B cell (primary cell): ENCODE data around the gene H19. TPM values are rescaled to one million over a fixed set of nuclear protein-coding genes. Genes with fewer than 3 reads are reported as not detected.

Source experiments
- ATAC-seq: fragments of 200-7000 bp; cut with Tn5 transposase; one replicate; pipeline ENCODE4 v1.10.0; 2021; ENCODE audit warnings: low read depth, mild to moderate bottlenecking, moderate number of reproducible peaks, moderate library complexity
- CTCF ChIA-PET: fragments of 350-600 bp; sonication (Branson Sonifier 250); formaldehyde crosslinking; loops from one replicate; lab custom pipeline; 2021; ENCODE audit warnings: antibody characterized with exemption, inconsistent platforms; lab: Charles Lee
- POLR2A ChIA-PET: fragments of 350-600 bp; sonication (Branson Sonifier 250); formaldehyde crosslinking; loops from one replicate; lab custom pipeline; 2021; ENCODE audit warnings: antibody characterized with exemption; lab: Charles Lee
- DNase-seq: peaks from one replicate; pipeline ENCODE4 v3.0.0; 2013
- H2AFZ ChIP-seq: 2 replicates; pipeline ENCODE4 v1.6.1; 2012; ENCODE audit warnings: mild to moderate bottlenecking, low read depth, low read length; ENCODE audit not compliant: insufficient read depth, poor library complexity, severe bottlenecking
- H3K27ac ChIP-seq, 2 donors: 1 replicate in 1 of 2; 2 replicates in 1 of 2; pipeline ENCODE4 v1.5.1; 2012 to 2013; ENCODE audit warnings: low read length in 2 of 2, mild to moderate bottlenecking in 2 of 2, moderate library complexity in 1 of 2
- H3K27me3 ChIP-seq, 4 experiments: fragments of 200-600 bp in 1 of 4; sonication (generic) in 1 of 4; replicated peaks in 1 of 4; 1 replicate in 2 of 4; 2 replicates in 2 of 4; pipeline versions ENCODE4 v1.6.1 to v1.7.0; 2013 to 2016; ENCODE audit warnings: low read length in 3 of 4, mild to moderate bottlenecking in 2 of 4, mixed read lengths in 1 of 4, moderate library complexity in 1 of 4; ENCODE audit not compliant: insufficient read depth in 4 of 4, control insufficient read depth in 3 of 4; ENCODE audit errors: control extremely low read depth in 1 of 4
- H3K36me3 ChIP-seq, 2 experiments: replicated peaks in 1 of 2; 1 replicate in 1 of 2; 2 replicates in 1 of 2; pipeline versions ENCODE4 v1.6.1 to v1.7.1; 2013; ENCODE audit warnings: low read length in 1 of 2; ENCODE audit not compliant: insufficient read depth in 2 of 2, control insufficient read depth in 1 of 2; ENCODE audit errors: control extremely low read depth in 1 of 2, extremely low read depth in 1 of 2
- H3K4me1 ChIP-seq, 2 donors: fragments of 200-600 bp in 1 of 2; sonication (generic) in 1 of 2; 1 replicate in 1 of 2; 2 replicates in 1 of 2; pipeline versions ENCODE4 v1.5.1 to v1.6.1; 2013 to 2017; ENCODE audit warnings: low read length in 2 of 2; ENCODE audit not compliant: control insufficient read depth in 2 of 2, insufficient read depth in 2 of 2
- H3K4me2 ChIP-seq: replicated peaks from 2 replicates; pipeline ENCODE3; 2012; ENCODE audit warnings: mild to moderate bottlenecking, low read depth, low read length; ENCODE audit not compliant: poor library complexity, severe bottlenecking
- H3K4me3 ChIP-seq, 5 experiments: fragments of 200-600 bp in 1 of 5; sonication (generic) in 1 of 5; 1 replicate in 3 of 5; 2 replicates in 2 of 5; pipeline versions ENCODE4 v1.5.1 to v1.7.0; 2011 to 2016; ENCODE audit warnings: low read length in 4 of 5, mild to moderate bottlenecking in 4 of 5, low read depth in 2 of 5, control low read depth in 1 of 5, moderate library complexity in 1 of 5; ENCODE audit not compliant: insufficient read depth in 1 of 5; ENCODE audit errors: control extremely low read depth in 1 of 5, extremely low read depth in 1 of 5
- H3K79me2 ChIP-seq: fragments of 200-600 bp; sonication (generic); one replicate; pipeline ENCODE4 v1.6.0; 2016; ENCODE audit warnings: low read length; ENCODE audit not compliant: control insufficient read depth, insufficient read depth
- H3K9ac ChIP-seq: fragments of 200-600 bp; sonication (generic); 2 replicates; pipeline ENCODE4 v1.6.1; 2017; ENCODE audit warnings: mild to moderate bottlenecking, low read length, moderate library complexity
- H3K9me3 ChIP-seq, 3 donors: one replicate each; pipeline versions ENCODE4 v1.6.1 to v1.7.1; 2013; ENCODE audit warnings: low read length in 2 of 3; ENCODE audit not compliant: control insufficient read depth in 2 of 3, insufficient read depth in 1 of 3; ENCODE audit errors: control extremely low read depth in 1 of 3
- H4K20me1 ChIP-seq: 2 replicates; pipeline ENCODE4 v1.6.0; 2012; ENCODE audit warnings: mild to moderate bottlenecking, low read length; ENCODE audit not compliant: insufficient read depth, control insufficient read depth, poor library complexity, severe bottlenecking
- H3K27ac Mint-ChIP-seq: one replicate; pipeline ENCODE4 v1.8.0; 2021; ENCODE audit warnings: mixed read lengths
- H3K27me3 Mint-ChIP-seq: one replicate; pipeline ENCODE4 v1.8.0; 2021; ENCODE audit warnings: mixed read lengths
- H3K4me1 Mint-ChIP-seq: one replicate; pipeline ENCODE4 v1.8.0; 2021; ENCODE audit warnings: mixed read lengths
- H3K4me3 Mint-ChIP-seq: one replicate; pipeline ENCODE4 v1.8.0; 2021; ENCODE audit warnings: mixed read lengths
- H3K9me3 Mint-ChIP-seq: one replicate; pipeline ENCODE4 v1.8.0; 2022; ENCODE audit warnings: mixed read lengths; ENCODE audit not compliant: insufficient read depth
- CTCF ChIP-seq: fragments of 200-600 bp; IDR thresholded peaks from one replicate; pipeline ENCODE4 v1.8.0; 2022; ENCODE audit warnings: antibody characterized with exemption, mild to moderate bottlenecking
- EZH2 ChIP-seq: IDR thresholded peaks from 2 replicates; pipeline ENCODE4 v1.6.1; 2012; ENCODE audit warnings: borderline replicate concordance, low read depth, mild to moderate bottlenecking, moderate library complexity, low read length; ENCODE audit not compliant: insufficient read depth, poor library complexity, severe bottlenecking
- WGBS: methylation state at CpG from one replicate; pipeline ENCODE4 v1.1.5; 2013; ENCODE audit warnings: missing lambda C conversion rate; ENCODE audit not compliant: insufficient coverage; 5-methylcytosine and 5-hydroxymethylcytosine counted together
- intact Hi-C: fragments of 100-400 bp; cut with micrococcal nuclease; formaldehyde crosslinking; loops from one replicate; pipeline ENCODE4 v1.10.0; 2022
- polyA plus RNA-seq: library from polyadenylated mRNA; depleted of rRNA; stranded (reverse); fragments of >200 nt; gene quantifications from 2 replicates; pipeline ENCODE4 v1.2.3, GENCODE V29; 2012
- total RNA-seq, 2 donors: library from RNA; stranded (reverse); fragments of 120-200 nt in 1 of 2; gene quantifications; 1 replicate in 1 of 2; 2 replicates in 1 of 2; pipeline versions ENCODE4 v1.2.3 to v1.2.4, GENCODE V29; 2013 to 2022

The H19 gene
- total and polyA plus RNA-seq, 2 donors (not counting 1 experiment from before 2014, with no cell fraction given), result not detected

DNA sequence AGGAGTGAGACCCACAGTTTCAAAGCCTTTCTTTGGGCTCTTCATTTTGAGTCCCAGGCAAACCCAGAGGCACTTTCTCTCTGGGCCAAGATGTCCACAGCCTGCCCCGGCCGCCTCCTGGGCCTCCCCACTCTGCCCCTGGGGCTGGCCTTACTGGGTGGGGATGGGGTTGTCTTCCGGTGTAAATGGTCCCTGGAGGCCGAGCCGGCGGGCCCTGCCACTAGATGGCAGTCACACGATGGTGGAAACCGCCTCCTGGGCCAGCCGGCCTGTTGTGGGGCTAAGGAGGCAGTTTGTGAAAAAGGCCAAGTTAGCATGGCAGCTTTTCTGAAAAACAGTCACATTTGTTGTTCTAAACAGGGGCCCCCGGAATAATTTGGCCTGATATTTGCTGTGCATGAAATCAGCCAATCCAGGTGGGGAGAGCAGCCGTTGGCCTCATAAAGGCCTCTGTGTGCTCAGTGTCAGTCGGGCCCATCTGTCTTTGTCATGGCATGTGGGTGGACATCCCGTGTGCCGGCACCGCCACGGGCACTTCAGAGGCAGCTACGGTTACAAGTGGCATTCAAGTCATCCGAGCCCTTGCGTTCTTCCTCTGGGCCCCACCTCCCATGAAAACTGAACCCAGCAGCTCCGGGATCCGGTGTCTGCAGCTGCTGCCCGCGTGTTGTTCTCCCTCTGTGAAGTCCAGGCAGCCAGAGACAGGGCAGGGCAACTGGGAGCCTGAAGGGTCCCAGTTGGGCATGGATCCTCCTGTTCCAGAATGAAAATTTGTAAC lies 44.0 kb downstream of the H19 start:
- ATAC-seq (peak; percentile 80), DNase-seq (no peak)
- Histone ChIP-seq H3K36me3 (no peaks in the 10 kb centered on the region), H3K4me1 (no peaks in the 10 kb centered on the region), H3K4me3 (no peak overlapping the region), H3K79me2 (no peaks in the 10 kb centered on the region), H4K20me1 (no peaks in the 10 kb centered on the region), H2AFZ (no peak overlapping the region), H3K9ac (no peak overlapping the region), H3K27ac (no peak overlapping the region), H3K27me3 (no peaks in the 10 kb centered on the region), H3K9me3 (no peaks in the 10 kb centered on the region), H3K4me2 (no peak overlapping the region)
- intact Hi-C loops, result no loop called here
- H3K4me3 Mint-ChIP-seq, result no peak overlapping the region
- CTCF ChIA-PET, result interaction anchor here (0.7 to 1.9 kb wide), 4 partner anchors 14 to 260 kb away, joined by 3 to 5 read pairs (median 3); no protein-coding TSS in a partner anchor
- H3K4me1 Mint-ChIP-seq, result no peaks in the 10 kb centered on the region
- H3K9me3 Mint-ChIP-seq, result no peaks in the 10 kb centered on the region
- H3K27ac Mint-ChIP-seq, result no peak overlapping the region
- POLR2A ChIA-PET, result no interaction called here
- TF ChIP-seq CTCF (no peak), EZH2 (no peak)
- no peaks in the 10 kb centered on the region for H3K27me3 Mint-ChIP-seq
- WGBS, result no CpG with 5 or more reads among the region's 23 CpGs

DNA sequence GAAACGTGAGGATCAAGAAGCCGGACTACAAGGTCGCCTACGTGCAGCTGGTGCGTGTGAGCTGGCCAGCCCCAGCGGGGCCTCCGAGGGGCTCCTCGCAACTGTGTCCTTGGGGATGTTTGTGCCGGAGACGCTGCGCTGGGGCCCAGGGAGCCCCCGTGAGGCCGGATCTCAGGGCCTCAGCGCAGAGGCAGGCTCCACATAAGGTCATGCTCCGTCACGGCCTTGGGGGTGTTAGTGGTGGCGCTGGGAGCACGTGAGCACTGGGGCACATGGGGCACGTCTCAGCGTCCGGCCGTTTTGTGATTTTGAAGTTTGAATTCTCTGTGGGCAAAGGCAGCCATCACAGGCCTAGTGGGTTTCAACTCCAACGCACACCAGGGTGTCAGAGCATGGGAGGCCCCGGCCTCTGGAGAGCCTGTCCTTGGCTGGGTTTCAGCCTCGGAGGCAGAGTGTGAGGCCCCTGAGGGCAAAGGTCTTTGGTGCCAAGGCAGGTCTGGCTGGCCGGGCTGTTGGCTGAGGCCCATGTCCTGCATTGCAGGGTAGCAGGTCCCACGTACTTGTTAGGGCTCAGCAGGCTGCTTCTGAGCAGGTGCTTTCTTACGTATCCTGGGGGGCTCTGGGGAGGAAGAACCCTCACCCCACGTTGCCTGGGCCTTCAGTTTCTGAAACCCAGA lies 44.7 kb downstream of the H19 start:
- CTCF ChIA-PET, result interaction anchor here (1.4 to 1.9 kb wide), 2 partner anchors 15 to 199 kb away, joined by 3 to 5 read pairs; no protein-coding TSS in a partner anchor
- POLR2A ChIA-PET, result no interaction called here

More for the DNA sequence above, 44.7 kb downstream of the H19 start:
- Histone ChIP-seq H4K20me1 (no peaks in the 10 kb centered on the region), H2AFZ (no peak overlapping the region), H3K9me3 (no peaks in the 10 kb centered on the region), H3K4me2 (no peak overlapping the region), H3K4me3 (no peak overlapping the region), H3K79me2 (no peaks in the 10 kb centered on the region), H3K36me3 (no peaks in the 10 kb centered on the region), H3K9ac (no peak overlapping the region), H3K27me3 (no peaks in the 10 kb centered on the region), H3K4me1 (no peaks in the 10 kb centered on the region), H3K27ac (no peak overlapping the region)
- H3K4me1 Mint-ChIP-seq, result no peaks in the 10 kb centered on the region
- intact Hi-C loops, result no loop called here
- no CpG with 5 or more reads among the region's 29 CpGs for whole genome bisulfite sequencing
- no peaks in the 10 kb centered on the region for H3K9me3 Mint-ChIP-seq
- no peak overlapping the region for H3K27ac Mint-ChIP-seq
- H3K4me3 Mint-ChIP-seq, result no peak overlapping the region
- no peak for TF ChIP-seq CTCF
- TF ChIP-seq EZH2, result no peak
- H3K27me3 Mint-ChIP-seq, result no peaks in the 10 kb centered on the region
- ATAC-seq (no peak), DNase-seq (no peak)
